GM19463 (cell line): ENCODE results near the gene CTNND2.

Experiments
- ATAC-seq: cut with Tn5 transposase; IDR thresholded peaks from one replicate; pipeline ENCODE4 v1.9.1; 2021; ENCODE audit warnings: mild to moderate bottlenecking, moderate library complexity; ENCODE audit not compliant: unreplicated experiment

The CTNND2 gene

DNA sequence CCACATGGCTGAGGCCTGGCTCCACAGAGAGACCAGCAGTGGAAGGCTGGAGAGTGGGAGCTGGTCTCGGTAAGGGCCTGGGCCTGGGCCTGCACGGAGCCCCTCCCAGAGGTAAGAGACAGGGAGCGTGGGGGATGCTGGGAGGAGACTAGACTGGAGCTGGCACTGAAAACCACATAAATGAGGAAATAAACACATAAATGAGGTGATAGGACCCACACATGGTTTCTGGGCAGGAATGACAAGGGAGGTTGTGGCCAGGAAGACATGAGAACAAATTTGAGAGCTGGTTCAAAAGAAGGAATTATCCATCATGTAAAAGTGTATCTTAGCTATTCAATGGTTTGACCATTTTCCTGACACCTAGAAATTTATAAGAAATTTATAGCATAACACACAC, 691.5 kb downstream of the CTNND2 start:
- no peak for ATAC-seq

GRCh38 chr5:11197726-11198125, 706.5 kb downstream of the CTNND2 start:
- ATAC-seq, result no peak

GRCh38 chr5:11191673-11192072, 712.6 kb downstream of the CTNND2 start:
- no peak for ATAC-seq

- ATAC-seq, result no peak
Observed at GRCh38 chr5:11182441-11183080, 721.7 kb downstream of the CTNND2 start.

GRCh38 chr5:11181940-11182339, 722.3 kb downstream of the CTNND2 start:
- no peak for ATAC-seq

- ATAC-seq, result no peak
Observed at GRCh38 chr5:11180890-11181289, 723.4 kb downstream of the CTNND2 start.

DNA sequence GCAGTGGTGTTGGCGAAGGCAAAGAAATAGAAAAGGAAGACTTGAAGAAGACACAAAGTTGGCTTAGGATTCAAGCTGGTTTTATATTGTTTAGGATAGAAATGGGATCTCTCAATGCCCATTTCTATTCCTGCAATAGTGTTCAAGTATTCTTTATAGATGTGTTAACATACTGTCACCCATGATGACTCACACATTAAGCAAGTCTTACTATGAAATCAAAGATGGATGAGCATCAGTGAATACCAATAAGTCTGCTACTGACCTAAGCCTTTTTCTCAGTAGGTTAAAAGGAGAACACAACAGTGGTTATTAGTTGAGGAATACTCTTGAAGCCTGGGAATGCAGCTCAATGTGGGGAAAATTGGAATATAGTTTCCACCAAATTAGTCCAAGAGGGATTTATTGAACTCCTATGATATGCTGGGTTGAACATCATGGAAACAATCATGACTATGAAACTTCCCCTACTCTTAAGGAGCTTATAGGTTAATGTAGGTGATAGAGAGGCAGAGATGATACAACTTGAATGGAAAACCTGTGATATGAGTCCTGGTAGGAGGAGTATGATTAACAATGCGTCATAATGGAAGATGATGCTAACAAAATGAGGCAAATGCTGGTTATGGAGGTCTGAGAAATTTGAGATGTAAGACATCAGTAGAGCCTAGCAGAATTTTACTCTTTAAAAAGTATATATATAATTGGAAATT, 726.1 kb downstream of the CTNND2 start:
- ATAC-seq, result no peak

DNA sequence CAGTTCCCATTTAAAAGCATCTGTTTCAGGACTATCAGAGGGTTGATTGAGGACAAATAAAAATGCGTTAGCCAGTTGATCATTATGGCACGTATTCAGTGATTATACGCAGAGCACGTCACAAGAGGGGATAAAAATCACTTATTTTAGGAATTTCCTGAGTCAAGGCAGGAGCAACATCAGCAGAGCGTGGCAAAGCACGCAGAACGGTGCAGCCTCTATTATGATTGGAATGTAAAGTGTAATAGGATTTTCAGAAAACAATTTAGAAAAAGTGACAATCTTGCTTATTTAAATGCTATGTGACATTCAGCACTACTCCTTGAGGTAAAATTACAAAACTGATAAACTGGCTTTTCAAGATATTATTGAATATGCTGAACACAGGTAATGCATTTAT, 729.7 kb downstream of the CTNND2 start:
- ATAC-seq, result no peak

DNA sequence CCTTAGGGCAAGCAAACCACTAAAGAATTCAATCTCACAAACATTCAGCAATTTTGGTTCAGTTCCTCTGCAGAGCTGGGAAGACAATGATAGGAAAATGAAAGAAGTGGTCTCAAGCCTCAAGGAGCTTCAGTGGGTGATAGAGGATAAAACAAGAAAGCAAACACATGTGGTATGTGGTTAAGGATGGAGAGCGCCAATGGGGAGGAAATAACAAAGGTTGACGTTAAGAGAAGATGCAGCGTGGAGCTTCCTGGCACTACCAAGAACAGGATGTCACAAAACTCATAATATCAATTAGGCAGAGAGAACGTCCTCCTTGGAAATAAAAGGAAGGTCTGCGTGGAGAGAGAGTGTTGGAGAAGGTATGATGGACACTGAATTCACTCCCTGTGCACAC, 731.8 kb downstream of the CTNND2 start:
- no peak for ATAC-seq

DNA sequence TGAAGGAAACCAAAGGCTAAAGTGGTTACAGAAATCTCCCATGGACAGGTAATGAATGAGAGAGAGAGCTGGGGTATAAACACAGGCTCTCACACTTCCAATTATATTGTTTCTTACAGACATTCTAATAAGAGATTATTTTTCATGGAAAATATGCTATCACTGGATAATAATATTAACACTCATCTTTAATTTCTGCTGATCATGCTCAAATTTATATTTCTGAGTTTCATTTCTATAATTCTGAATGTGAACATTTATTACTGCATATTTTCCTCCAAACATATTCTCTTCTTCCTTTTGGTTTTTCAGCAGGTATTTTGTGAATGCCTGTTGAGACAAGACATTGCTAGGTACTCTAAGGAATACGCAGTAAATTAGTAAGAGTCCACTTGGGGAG, 733.0 kb downstream of the CTNND2 start:
- ATAC-seq, result no peak

DNA sequence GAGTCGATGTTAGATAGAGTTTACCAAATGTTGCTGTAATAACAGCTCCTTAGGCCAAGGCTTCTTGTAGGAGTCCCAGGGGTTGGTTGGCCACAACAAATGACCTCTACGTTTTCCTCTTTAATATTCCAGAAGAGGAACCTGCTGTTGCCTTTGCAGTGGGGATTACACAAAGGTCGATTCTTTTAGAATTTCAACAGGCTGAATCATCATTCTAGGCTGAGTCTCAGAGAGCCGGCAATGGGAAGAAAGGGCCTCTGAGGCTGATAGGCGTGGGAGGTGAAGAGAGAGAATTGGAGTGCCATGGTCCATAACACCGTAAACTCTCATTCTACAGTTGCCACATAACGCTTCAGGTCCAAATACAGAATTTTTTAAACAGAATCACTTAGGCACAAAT, 737.3 kb downstream of the CTNND2 start:
- ATAC-seq, result no peak

DNA sequence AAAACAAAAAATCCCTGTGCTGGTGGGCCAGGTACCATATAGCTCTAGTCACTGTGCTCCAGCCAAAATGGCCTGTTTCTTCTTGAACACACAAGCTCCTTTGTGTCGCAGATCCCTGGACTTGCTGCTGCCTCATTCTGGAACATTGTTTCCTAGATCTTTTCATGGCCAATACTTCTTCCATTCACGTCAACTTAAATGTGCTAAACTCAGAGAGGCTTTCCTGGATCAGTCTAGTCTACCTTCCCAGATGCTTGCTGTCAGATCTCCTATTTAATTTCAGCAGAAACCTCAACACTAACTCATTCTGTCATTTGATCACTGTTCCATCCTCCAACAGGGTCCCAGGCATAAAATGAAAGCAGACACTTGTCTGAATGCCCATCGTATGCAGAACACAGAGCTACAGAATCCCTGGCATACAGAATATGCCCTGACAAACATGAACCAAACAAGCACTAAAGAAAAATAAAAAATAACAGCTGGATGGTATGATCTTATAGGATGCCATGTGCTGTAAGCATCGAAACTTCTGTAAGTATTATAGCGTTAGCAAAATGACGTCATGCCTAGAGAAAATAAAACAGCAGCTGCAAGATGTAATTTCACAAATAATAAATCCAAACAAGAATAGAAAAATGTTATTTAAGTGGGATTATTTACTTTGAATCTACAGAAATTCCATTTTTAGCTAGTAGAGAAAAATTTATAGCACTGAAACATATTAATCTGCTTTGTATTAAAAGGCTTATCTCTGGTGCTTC, 739.5 kb downstream of the CTNND2 start:
- no peak for ATAC-seq

- ATAC-seq, result no peak
Observed at GRCh38 chr5:11157132-11157531, 747.1 kb downstream of the CTNND2 start.

DNA sequence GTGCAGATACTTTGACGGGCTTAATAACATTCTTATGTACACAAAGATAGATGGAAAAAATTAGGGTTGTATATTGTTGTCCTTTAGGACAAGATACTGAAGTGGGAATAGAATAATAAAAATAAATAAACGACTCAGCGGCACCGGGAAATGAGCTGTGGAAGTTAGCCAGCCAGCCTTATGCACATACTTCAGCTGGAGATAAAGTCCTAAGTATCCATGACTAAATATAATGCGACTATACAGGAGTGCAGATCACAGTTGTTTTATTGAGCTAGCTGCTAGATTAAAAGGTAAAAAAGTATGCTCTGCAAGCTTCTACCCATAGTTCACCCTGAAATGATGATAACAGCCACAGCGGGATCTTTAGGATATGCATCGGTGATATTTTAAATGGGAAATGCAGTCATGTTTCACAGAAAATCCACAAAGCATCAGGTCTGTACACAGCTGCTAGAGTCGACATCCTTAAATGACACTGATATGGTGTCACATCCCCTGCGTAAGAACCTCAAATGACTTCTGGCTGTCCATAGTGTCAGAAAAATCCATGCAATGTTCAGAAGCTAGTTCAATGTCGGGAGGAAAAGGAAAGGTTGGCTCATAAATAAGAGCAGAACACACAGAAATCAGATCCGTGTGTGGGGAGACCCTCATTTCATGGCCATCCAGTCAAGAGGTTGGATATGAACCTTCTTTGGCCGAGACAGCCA, 750.4 kb downstream of the CTNND2 start:
- ATAC-seq, result no peak

GRCh38 chr5:11152368-11152767, 751.9 kb downstream of the CTNND2 start:
- no peak for ATAC-seq

GRCh38 chr5:11150976-11151375, 753.3 kb downstream of the CTNND2 start:
- no peak for ATAC-seq

- ATAC-seq, result no peak
Observed at GRCh38 chr5:11148810-11149539, 755.3 kb downstream of the CTNND2 start.

GRCh38 chr5:11146171-11146570, 758.1 kb downstream of the CTNND2 start:
- ATAC-seq, result no peak

DNA sequence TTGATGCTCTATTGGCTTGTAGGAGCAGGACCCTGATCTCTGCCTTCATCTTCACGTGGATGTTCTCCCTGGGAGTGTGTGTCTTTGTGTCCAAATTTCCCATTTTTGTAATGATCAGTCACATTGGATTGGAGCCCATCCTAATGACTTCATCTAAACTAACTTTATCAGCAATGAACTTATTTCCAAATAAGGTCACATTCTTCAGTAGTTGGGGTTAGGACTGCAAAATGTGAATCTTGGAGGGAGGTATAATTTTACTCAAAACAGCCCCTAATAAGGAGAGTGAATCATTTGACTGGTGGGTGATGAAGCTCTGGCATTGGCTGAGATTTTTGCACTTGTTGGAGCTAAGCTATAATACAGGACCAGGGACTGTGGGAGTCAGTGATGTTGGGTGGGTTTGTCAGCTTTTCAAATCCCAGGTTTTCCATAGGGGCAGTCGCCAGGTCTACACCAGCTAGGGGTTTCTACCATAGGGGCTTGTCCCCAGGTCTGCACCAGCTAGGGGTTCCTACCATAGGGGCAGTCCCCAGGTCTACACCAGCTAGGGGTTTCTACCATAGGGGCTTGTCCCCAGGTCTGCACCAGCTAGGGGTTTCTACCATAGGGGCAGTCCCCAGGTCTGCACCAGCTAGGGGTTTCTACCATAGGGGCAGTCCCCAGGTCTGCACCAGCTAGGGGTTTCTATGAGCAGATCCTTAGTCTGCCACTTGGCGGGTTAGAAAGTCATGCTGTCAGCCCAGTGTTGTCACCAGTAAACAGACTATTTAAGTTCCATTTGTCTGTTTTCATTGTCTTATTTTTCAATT, 760.6 kb downstream of the CTNND2 start:
- no peak for ATAC-seq
